ENCODE data around the gene LBHD1.

GRCh38 chr11:62648185-62648966 is 23.7 kb downstream of the LBHD1 start:
- TF ChIP-seq, protein P1, sequence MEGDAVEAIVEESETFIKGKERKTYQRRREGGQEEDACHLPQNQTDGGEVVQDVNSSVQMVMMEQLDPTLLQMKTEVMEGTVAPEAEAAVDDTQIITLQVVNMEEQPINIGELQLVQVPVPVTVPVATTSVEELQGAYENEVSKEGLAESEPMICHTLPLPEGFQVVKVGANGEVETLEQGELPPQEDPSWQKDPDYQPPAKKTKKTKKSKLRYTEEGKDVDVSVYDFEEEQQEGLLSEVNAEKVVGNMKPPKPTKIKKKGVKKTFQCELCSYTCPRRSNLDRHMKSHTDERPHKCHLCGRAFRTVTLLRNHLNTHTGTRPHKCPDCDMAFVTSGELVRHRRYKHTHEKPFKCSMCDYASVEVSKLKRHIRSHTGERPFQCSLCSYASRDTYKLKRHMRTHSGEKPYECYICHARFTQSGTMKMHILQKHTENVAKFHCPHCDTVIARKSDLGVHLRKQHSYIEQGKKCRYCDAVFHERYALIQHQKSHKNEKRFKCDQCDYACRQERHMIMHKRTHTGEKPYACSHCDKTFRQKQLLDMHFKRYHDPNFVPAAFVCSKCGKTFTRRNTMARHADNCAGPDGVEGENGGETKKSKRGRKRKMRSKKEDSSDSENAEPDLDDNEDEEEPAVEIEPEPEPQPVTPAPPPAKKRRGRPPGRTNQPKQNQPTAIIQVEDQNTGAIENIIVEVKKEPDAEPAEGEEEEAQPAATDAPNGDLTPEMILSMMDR (conservative IDR thresholded peaks at IDR 0.05; ENCODE audit: low read depth, low read length) = no peak
- TF ChIP-seq RAD21 (IDR thresholded peaks at IDR 0.05; ENCODE audit: low read length) (no peak), POLR2A (IDR thresholded peaks at IDR 0.05; ENCODE audit: low read depth, low read length) (no peak), BHLHE40 (IDR thresholded peaks at IDR 0.05; ENCODE audit: low read depth, low read length) (no peak), MAFK (IDR thresholded peaks at IDR 0.05; ENCODE audit: low read depth, low read length) (no peak), CEBPB (IDR thresholded peaks at IDR 0.05; ENCODE audit: low read depth, low read length) (no peak), FOS (IDR thresholded peaks at IDR 0.05; ENCODE audit: low read depth, low read length) (no peak)
- TF ChIP-seq, protein P2, sequence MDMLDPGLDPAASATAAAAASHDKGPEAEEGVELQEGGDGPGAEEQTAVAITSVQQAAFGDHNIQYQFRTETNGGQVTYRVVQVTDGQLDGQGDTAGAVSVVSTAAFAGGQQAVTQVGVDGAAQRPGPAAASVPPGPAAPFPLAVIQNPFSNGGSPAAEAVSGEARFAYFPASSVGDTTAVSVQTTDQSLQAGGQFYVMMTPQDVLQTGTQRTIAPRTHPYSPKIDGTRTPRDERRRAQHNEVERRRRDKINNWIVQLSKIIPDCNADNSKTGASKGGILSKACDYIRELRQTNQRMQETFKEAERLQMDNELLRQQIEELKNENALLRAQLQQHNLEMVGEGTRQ (IDR thresholded peaks at IDR 0.05; ENCODE audit: low read depth, low read length) = no peak
- TF ChIP-seq, protein P3, sequence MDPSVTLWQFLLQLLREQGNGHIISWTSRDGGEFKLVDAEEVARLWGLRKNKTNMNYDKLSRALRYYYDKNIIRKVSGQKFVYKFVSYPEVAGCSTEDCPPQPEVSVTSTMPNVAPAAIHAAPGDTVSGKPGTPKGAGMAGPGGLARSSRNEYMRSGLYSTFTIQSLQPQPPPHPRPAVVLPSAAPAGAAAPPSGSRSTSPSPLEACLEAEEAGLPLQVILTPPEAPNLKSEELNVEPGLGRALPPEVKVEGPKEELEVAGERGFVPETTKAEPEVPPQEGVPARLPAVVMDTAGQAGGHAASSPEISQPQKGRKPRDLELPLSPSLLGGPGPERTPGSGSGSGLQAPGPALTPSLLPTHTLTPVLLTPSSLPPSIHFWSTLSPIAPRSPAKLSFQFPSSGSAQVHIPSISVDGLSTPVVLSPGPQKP (IDR thresholded peaks at IDR 0.05; ENCODE audit: borderline replicate concordance, low read depth, low read length) = no peak
